Lower leg skin (tissue), 4 donors: Measurements from ENCODE around the gene COLGALT1. TPM values are rescaled to one million over a fixed set of nuclear protein-coding genes. Genes with fewer than 3 reads are reported as not detected.

Experiments
- DNase-seq, 2 donors: peaks; one replicate each; pipeline ENCODE4 v3.0.0-alpha.2; 2019; ENCODE audit warnings: low spot score in 2 of 2
- H3K4me3 ChIP-seq: fragments of 200-600 bp; sonication (generic); 2 replicates; pipeline ENCODE4 v1.5.1; 2017; ENCODE audit warnings: mild to moderate bottlenecking, low read depth; ENCODE audit not compliant: poor library complexity, severe bottlenecking
- CTCF ChIP-seq, 3 donors: fragments of 450-650 bp; IDR thresholded peaks; one replicate each; pipeline ENCODE4 v1.5.1; 2016; ENCODE audit warnings: antibody characterized with exemption in 3 of 3, mild to moderate bottlenecking in 3 of 3, moderate library complexity in 2 of 3
- POLR2A ChIP-seq, 2 donors: fragments of 450-650 bp; IDR thresholded peaks; one replicate each; pipeline ENCODE4 v1.6.1; 2016 to 2017; ENCODE audit warnings: antibody characterized with exemption in 2 of 2, mild to moderate bottlenecking in 1 of 2, moderate library complexity in 1 of 2
- WGBS, 2 donors: methylation state at CpG; one replicate each; pipeline ENCODE4 v1.1.5; 2018; 5-methylcytosine and 5-hydroxymethylcytosine counted together
- intact Hi-C: fragments of 100-400 bp; cut with DNase I; formaldehyde crosslinking; loops from one replicate; pipeline ENCODE4 v1.15.0; 2023; ENCODE audit warnings: low total_unique reads
- total RNA-seq, 4 donors: library from RNA; depleted of rRNA; stranded (reverse); fragments of >200 nt; gene quantifications; one replicate each; pipeline ENCODE4 v1.1.0, GENCODE V29; 2016

Gene COLGALT1
- total RNA-seq, 4 donors from 2014 or later, result 46.8 to 59.3 (median 53.3) TPM

DNA sequence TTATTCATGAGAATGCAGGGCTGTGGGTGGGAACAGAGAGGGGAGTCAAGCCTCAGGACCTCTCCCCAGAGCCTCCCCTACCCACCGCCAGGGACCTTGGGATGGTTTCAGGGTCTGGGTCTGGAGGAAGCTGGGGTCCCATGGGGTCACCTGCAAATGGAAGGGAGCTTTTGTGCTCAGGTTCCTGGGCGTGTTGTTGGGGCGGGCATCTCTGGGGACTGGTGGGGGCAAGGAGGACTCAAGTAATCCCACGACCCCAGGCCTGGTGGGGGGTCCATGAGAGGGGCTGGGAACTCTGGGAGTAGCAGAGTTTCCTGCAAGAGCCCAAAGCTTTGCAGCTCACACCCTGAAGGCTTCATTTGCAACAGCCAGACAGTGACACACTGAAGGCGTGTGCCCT, 72.5 kb downstream of the COLGALT1 start:
- no peak overlapping the region for H3K4me3 ChIP-seq
- 63 to 64% methylated on average over 3 to 5 of the region's 5 CpGs for WGBS, 2 donors
- intact Hi-C loops, result no loop called here
- no peak for TF ChIP-seq POLR2A (IDR thresholded peaks at IDR 0.05)
- DNase-seq, result no peak

- intact Hi-C loops, result no loop called here
- WGBS, 2 donors, result 75 to 94% methylated on average over 2 of the region's 2 CpGs
- no peak overlapping the region for H3K4me3 ChIP-seq
- no peak for DNase-seq
- TF ChIP-seq POLR2A (IDR thresholded peaks at IDR 0.05), result no peak
- no peak for TF ChIP-seq CTCF (IDR thresholded peaks at IDR 0.05)
Observed at GRCh38 chr19:17629760-17630159, 74.3 kb downstream of the COLGALT1 start.

GRCh38 chr19:17632577-17632976, 77.1 kb downstream of the COLGALT1 start:
- WGBS, 2 donors, result 89 to 90% methylated on average over 9 of the region's 9 CpGs
- TF ChIP-seq POLR2A (IDR thresholded peaks at IDR 0.05) (no peak), CTCF (IDR thresholded peaks at IDR 0.05) (no peak)
- intact Hi-C loops, result no loop called here
- DNase-seq, result no peak
- H3K4me3 ChIP-seq, result no peak overlapping the region

Other genes with a start within 250 kb of the COLGALT1 start
- 100 to 1,000 TPM in 3 of 4 donors, 10 to 100 TPM in 1; 88.4 to 228 (median 131) TPM for gene MRPL34, start 249.8 kb upstream of the COLGALT1 start, total RNA-seq
- 10 to 100 TPM; 16.4 to 30.7 (median 26.3) TPM for gene DDA1, start 246.1 kb upstream of the COLGALT1 start, total RNA-seq
- 10 to 100 TPM; 31.1 to 56.8 (median 46.9) TPM for gene ANO8, start 220.8 kb upstream of the COLGALT1 start, total RNA-seq
- 10 to 100 TPM; 30.6 to 36.8 (median 35.0) TPM for gene GTPBP3, start 218.1 kb upstream of the COLGALT1 start, total RNA-seq
- gene PLVAP, start 178.3 kb upstream of the COLGALT1 start, total RNA-seq, result 10 to 100 TPM; 11.7 to 96.5 (median 50.2) TPM
- gene CCDC194, start 161.5 kb upstream of the COLGALT1 start, total RNA-seq, result not detected
- gene BST2, start 150.0 kb upstream of the COLGALT1 start, total RNA-seq, result 10 to 100 TPM in 3 of 4 donors, 1 to 10 TPM in 1; 9.4 to 15.9 (median 12.5) TPM
- gene MVB12A, start 135.6 kb upstream of the COLGALT1 start, total RNA-seq, result 10 to 100 TPM; 66.8 to 86.4 (median 75.6) TPM
- 1 to 10 TPM in 1 of 4 donors, under 1 TPM in 2, not detected in 1; 0.42 to 1.3 (median 0.61) TPM for gene TMEM221, start 107.0 kb upstream of the COLGALT1 start, total RNA-seq
- not detected for gene NXNL1, start 94.7 kb upstream of the COLGALT1 start, total RNA-seq
- 10 to 100 TPM; 30.6 to 58.2 (median 43.6) TPM for gene SLC27A1, start 85.1 kb upstream of the COLGALT1 start, total RNA-seq
- 100 to 1,000 TPM; 107 to 130 (median 117) TPM for gene PGLS, start 44.0 kb upstream of the COLGALT1 start, total RNA-seq
- gene UNC13A, start 132.7 kb downstream of the COLGALT1 start, total RNA-seq, result not detected
- gene MAP1S, start 163.8 kb downstream of the COLGALT1 start, total RNA-seq, result 10 to 100 TPM; 10.8 to 32.7 (median 24.5) TPM
- gene FCHO1, start 195.8 kb downstream of the COLGALT1 start, total RNA-seq, result 10 to 100 TPM; 38.7 to 78.4 (median 56.3) TPM
- 10 to 100 TPM in 2 of 4 donors, 1 to 10 TPM in 2; 2.9 to 18.3 (median 10.7) TPM for gene B3GNT3, start 239.5 kb downstream of the COLGALT1 start, total RNA-seq